ENCODE data around the gene TMC5.
"Not testable (repeated sequence)": the region's sequence is repeated elsewhere in the genome, so short reads cannot be mapped to it uniquely, and the experiment has no call there.

Gene TMC5

DNA sequence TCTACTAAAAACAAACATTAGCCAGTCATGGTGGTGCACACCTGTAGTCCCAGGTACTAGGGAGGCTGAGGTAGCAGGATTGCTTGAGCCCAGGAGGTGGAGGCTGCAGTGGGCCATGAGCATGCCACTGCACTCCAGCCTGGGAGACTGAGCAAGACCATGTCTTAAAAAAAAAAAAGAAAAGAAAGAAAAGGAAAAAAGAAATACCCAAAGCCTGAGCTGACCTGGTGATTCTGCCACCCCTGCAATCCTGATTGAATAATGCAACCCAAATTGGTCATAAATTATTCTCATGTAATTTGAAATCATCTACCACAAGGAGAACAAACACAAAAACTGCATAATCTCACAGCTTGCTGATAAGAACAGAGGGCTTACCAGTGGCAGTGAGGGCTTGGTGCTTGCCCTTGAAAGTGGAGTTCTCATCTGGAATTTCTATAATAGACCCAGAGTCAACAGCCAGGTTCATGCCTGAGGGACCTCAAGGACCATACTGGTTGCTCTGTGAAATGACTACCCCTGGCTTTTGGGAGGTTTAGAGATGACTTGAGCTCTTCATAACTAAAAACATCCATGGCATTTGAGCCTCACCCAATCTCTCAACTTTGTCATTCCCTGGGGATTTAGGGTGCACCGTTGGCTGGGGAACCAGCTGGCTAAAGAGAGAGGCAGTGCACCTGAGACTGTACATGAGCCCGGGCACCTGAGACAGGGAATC lies 35.4 kb upstream of the TMC5 start:
- Histone ChIP-seq H3K36me3 (ENCODE audit: insufficient read depth, low read length) (no peaks in the 10 kb centered on the region), H3K9ac (ENCODE audit: insufficient read length) (no peak overlapping the region), H3K4me3 (no peak overlapping the region), H3K27ac (no peak overlapping the region), H3K9me3 (ENCODE audit: low read depth, low read length) (no peaks in the 10 kb centered on the region)
- TF ChIP-seq POLR2AphosphoS5 (IDR thresholded peaks at IDR 0.05; ENCODE audit: borderline replicate concordance, low read depth, low read length) (no peak), EZH2 (IDR thresholded peaks at IDR 0.05) (no peak), FOXP2 (optimal IDR thresholded peaks at IDR 0.05; ENCODE audit: control extremely low read depth, extremely low read length, insufficient read depth) (no peak)
- no peak for DNase-seq (ENCODE audit: low read depth, low spot score)

DNA sequence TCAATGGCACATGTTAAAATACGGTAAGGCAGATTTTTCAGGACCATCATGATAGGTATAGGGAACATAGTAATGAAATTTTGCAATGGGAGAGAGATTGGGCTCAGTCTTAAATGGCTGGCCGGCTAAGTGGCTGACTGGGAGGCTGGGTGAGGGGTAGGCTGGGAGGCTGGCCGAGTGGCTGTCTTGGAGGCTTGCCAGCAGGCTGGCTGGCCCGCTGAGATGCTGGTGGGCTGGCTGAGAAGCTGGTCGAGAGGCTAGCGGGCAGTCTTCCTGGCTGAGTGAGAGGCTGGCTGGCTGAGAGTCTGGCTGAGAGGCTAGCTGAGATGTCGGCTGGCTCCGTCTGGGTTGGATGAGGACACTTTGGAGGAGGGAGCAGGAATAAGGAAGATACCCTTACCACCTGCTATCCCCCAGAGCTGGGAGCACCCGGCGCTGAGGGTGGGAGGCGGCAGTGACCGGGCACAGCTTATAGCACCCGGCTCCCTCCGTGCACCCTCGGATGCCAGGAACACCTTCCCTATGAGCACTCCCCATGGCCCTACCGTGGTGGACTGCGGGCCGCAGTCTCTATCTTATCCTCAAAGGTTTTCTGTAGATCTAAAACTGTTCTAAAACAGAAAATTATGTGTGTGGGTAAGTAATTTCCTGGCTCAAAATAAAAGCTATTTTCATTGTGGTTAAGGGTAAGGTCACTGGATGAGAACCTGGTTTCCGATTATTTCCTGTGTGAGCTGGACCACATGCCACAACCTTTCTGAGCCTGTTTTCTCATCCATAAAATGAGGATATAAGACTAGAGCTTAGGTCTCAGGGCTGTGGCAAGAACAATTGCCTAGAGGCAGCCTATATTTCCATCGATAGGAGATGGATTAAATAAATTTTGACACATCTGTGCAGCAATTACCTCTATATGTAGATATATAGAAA lies 34.5 kb upstream of the TMC5 start:
- H3K4me3 ChIP-seq, result no peak overlapping the region
- no peak overlapping the region for H3K9ac ChIP-seq (ENCODE audit: insufficient read length)
- no peak for TF ChIP-seq POLR2AphosphoS5 (IDR thresholded peaks at IDR 0.05; ENCODE audit: borderline replicate concordance, low read depth, low read length)
- TF ChIP-seq EZH2 (IDR thresholded peaks at IDR 0.05), result no peak
- TF ChIP-seq FOXP2 (optimal IDR thresholded peaks at IDR 0.05; ENCODE audit: control extremely low read depth, extremely low read length, insufficient read depth), result no peak
- no peak for DNase-seq (ENCODE audit: low read depth, low spot score)
- no peaks in the 10 kb centered on the region for H3K36me3 ChIP-seq (ENCODE audit: insufficient read depth, low read length)
- H3K9me3 ChIP-seq (ENCODE audit: low read depth, low read length), result no peaks in the 10 kb centered on the region
- no peak overlapping the region for H3K27ac ChIP-seq

DNA sequence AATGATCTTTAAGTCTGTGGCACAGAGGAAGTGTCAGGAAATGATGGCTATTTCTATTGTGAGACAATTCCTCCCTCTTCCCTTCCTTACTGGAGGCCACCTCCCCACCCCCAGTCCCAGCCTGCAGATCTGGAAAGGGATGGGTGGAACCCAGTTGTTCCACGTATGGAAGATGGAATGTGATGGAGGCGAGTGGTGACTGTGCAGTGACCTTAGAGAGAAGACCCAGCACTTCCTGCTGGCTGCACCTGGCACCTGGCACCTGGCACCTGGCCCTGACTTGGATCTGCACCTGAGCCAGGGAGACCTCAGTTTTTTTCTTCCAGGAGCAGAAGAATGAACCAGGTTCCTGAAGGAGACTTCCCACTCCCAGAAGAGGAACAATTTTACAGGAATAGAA lies 33.0 kb upstream of the TMC5 start:
- no peak overlapping the region for H3K9ac ChIP-seq (ENCODE audit: insufficient read length)
- TF ChIP-seq POLR2AphosphoS5 (IDR thresholded peaks at IDR 0.05; ENCODE audit: borderline replicate concordance, low read depth, low read length) (no peak), EZH2 (IDR thresholded peaks at IDR 0.05) (no peak)
- H3K9me3 ChIP-seq (ENCODE audit: low read depth, low read length), result no peaks in the 10 kb centered on the region
- no peak for DNase-seq (ENCODE audit: low read depth, low spot score)
- no peaks in the 10 kb centered on the region for H3K36me3 ChIP-seq (ENCODE audit: insufficient read depth, low read length)
- no peak overlapping the region for H3K27ac ChIP-seq
- no peak overlapping the region for H3K4me3 ChIP-seq

DNA sequence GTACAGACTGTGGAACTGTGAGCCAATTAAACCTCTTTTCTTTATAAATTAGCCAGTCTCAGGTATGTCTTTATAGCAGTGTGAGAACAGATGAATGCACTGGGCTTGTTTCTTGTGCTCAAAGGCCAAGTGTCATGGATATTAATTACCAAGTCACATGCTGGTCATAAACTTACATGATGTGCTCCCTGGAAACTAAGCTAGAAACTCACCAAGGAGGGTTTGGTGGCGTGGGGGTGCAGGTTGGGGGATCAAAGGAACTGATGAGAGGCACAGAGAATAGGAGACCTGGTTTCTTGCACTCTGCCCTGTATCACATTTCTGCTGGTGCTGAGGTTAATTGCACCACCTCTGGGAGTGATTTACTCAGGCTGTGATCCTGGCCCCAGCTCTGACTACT lies 31.2 kb upstream of the TMC5 start:
- TF ChIP-seq POLR2AphosphoS5 (IDR thresholded peaks at IDR 0.05; ENCODE audit: borderline replicate concordance, low read depth, low read length) (no peak), EZH2 (IDR thresholded peaks at IDR 0.05) (no peak), FOXP2 (optimal IDR thresholded peaks at IDR 0.05; ENCODE audit: control extremely low read depth, extremely low read length, insufficient read depth) (no peak)
- no peak overlapping the region for H3K4me3 ChIP-seq
- H3K36me3 ChIP-seq (ENCODE audit: insufficient read depth, low read length), result no peaks in the 10 kb centered on the region
- no peak for DNase-seq (ENCODE audit: low read depth, low spot score)
- no peaks in the 10 kb centered on the region for H3K9me3 ChIP-seq (ENCODE audit: low read depth, low read length)
- H3K9ac ChIP-seq (ENCODE audit: insufficient read length), result no peak overlapping the region
- H3K27ac ChIP-seq, result no peak overlapping the region

DNA sequence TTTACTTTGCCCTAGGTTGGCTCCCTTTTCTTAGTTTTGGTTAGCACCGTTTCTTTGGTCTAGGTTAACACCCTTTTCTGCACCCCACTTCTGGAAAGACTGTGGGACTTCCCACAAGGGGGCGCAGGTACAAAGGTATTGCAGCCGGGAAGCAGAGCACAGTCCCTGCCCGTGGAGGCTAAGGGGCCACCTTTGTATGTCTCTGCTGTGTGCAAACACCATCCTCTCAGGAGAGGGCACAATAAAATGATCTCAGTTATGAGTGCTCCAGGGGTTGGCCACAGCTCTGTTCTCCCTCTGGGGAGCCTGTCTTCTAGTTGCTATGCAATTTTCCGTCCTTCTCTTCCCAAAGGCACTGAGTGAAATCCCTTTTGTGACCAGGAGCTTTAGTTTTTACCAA lies 28.4 kb upstream of the TMC5 start:
- H3K4me3 ChIP-seq, result no peak overlapping the region
- DNase-seq (ENCODE audit: low read depth, low spot score), result no peak
- no peaks in the 10 kb centered on the region for H3K36me3 ChIP-seq (ENCODE audit: insufficient read depth, low read length)
- no peak overlapping the region for H3K27ac ChIP-seq
- no peak overlapping the region for H3K9ac ChIP-seq (ENCODE audit: insufficient read length)
- H3K9me3 ChIP-seq (ENCODE audit: low read depth, low read length), result no peaks in the 10 kb centered on the region
- no peak for TF ChIP-seq POLR2AphosphoS5 (IDR thresholded peaks at IDR 0.05; ENCODE audit: borderline replicate concordance, low read depth, low read length)
- TF ChIP-seq EZH2 (IDR thresholded peaks at IDR 0.05), result no peak
- no peak for TF ChIP-seq FOXP2 (optimal IDR thresholded peaks at IDR 0.05; ENCODE audit: control extremely low read depth, extremely low read length, insufficient read depth)

DNA sequence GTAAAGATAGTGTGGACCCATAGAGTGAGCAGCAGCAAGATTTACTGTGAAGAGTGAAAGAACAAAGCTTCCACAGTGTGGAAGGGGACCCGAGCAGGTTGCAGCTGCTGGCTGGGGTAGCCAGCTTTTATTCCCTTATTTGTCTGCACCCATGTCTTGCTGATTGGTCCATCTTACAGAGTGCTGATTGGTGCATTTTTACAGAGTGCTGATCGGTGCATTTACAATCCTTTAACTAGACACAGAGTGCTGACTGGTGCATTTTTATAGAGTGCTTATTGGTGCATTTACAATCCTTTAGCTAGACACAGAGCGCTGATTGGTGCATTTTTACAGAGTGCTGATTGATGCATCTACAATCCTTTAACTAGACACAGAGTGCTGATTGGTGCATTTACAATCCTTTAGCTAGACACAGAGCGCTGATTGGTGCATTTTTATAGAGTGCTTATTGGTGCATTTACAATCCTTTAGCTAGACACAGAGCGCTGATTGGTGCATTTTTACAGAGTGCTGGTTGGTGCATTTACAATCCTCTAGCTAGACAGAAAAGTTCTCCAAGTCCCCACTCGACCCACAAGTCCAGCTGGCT lies 26.4 kb upstream of the TMC5 start:
- H3K4me3 ChIP-seq; H3K36me3 ChIP-seq (ENCODE audit: insufficient read depth, low read length); DNase-seq (ENCODE audit: low read depth, low spot score); H3K9ac ChIP-seq (ENCODE audit: insufficient read length); H3K27ac ChIP-seq; H3K9me3 ChIP-seq (ENCODE audit: low read depth, low read length): not testable (repeated sequence)

DNA sequence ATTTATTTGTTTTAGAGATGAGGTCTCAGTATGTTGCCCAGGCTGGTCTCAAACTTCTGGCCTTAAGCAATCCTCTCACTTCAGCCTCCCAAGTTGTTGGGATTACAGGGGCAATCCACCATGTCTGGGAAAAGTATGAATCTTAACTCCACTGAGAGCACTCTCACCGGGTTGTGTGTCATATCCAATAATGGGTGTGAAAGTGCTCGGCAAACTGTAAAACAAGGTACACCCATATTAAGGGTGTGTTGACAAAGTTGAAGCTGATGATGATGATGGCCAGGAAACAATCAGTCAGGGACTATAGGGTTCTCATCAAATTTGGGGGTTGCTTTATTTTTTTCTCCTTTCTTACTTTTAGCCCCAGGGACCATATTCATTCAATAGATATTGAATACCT lies 25.3 kb upstream of the TMC5 start:
- H3K36me3 ChIP-seq (ENCODE audit: insufficient read depth, low read length), result no peaks in the 10 kb centered on the region
- no peak for TF ChIP-seq EZH2 (IDR thresholded peaks at IDR 0.05)
- no peak for TF ChIP-seq FOXP2 (optimal IDR thresholded peaks at IDR 0.05; ENCODE audit: control extremely low read depth, extremely low read length, insufficient read depth)
- TF ChIP-seq POLR2AphosphoS5 (IDR thresholded peaks at IDR 0.05; ENCODE audit: borderline replicate concordance, low read depth, low read length), result no peak
- H3K9ac ChIP-seq (ENCODE audit: insufficient read length), result no peak overlapping the region
- H3K4me3 ChIP-seq, result no peak overlapping the region
- no peak overlapping the region for H3K27ac ChIP-seq
- DNase-seq (ENCODE audit: low read depth, low spot score), result no peak
- H3K9me3 ChIP-seq (ENCODE audit: low read depth, low read length), result no peaks in the 10 kb centered on the region

DNA sequence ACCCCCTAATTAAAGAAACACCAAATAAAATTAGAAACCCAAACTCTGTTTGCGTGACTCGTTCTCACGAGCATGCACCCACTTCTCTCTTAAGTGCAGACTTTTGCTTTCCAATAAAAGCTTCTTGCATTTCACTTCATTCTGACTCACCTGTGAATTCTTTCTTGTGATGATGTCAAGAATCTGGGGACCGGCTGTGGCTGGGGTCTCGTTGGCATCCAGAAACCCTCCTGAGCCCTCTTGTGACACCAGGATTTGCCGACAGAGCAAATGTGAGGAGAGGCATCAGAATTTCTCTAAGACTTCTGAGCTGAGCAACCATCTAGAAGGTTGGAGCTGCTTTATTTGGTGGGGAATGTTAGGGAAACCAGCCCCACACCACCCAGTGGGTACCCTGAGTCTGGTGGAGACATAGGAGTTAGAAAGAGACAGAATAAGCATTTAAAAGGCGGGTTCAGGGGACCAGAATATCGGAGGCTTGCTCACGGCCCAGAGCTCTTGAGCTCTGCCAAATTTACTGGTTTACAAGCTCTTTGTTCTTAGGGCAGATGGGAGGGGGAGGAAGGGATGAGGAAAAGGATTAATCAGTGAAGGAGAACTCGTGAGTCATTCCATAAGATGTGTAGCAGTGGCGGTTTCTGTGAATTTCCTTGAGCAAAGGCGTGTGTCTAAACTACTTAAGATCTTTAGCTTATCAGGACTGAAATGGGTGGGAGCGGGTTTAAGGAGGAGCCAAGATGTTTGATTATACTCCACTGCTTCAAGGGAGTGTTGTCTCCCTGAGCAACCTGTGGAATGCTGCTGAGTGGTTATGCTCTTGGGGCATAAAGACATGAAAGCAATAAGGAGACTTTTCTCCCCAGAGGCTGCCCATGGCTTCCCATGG lies 24.2 kb upstream of the TMC5 start:
- Histone ChIP-seq H3K9me3 (ENCODE audit: low read depth, low read length) (no peaks in the 10 kb centered on the region), H3K4me3 (no peak overlapping the region), H3K36me3 (ENCODE audit: insufficient read depth, low read length) (no peaks in the 10 kb centered on the region), H3K9ac (ENCODE audit: insufficient read length) (no peak overlapping the region), H3K27ac (no peak overlapping the region)
- TF ChIP-seq POLR2AphosphoS5 (IDR thresholded peaks at IDR 0.05; ENCODE audit: borderline replicate concordance, low read depth, low read length), result no peak
- no peak for TF ChIP-seq FOXP2 (optimal IDR thresholded peaks at IDR 0.05; ENCODE audit: control extremely low read depth, extremely low read length, insufficient read depth)
- TF ChIP-seq EZH2 (IDR thresholded peaks at IDR 0.05), result no peak
- no peak for DNase-seq (ENCODE audit: low read depth, low spot score)

DNA sequence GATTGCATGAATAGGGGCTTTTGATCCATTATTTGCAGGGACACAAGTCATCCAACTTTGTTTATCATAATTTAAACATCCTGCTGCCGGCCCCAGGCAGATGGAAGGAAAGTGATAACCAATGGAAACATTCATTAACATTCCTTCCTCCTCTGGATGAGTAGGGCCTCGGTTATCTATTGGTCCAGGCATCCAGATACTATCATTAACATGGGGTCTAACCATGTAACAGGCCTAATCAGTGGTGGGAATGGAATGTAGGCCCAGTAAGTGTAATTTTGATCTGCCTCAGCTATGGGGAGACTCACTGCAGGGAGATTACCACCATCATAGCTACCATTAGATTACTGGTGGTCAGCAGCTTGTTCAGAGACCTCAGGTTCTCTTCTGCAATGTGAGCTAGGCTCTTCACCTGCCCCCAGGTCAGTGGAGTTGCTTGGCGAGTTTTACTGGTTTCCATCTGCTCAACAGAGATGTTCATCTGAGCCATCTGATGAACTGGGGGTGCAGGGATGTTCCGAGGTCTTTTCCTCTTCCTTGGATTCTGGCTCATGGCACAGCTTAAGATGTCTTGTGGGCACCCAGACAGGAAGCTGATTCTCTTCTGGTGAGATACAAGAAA lies 21.9 kb upstream of the TMC5 start:
- not testable (repeated sequence) for H3K9ac ChIP-seq (ENCODE audit: insufficient read length); H3K9me3 ChIP-seq (ENCODE audit: low read depth, low read length); DNase-seq (ENCODE audit: low read depth, low spot score); H3K4me3 ChIP-seq; H3K27ac ChIP-seq; H3K36me3 ChIP-seq (ENCODE audit: insufficient read depth, low read length)
